B cell (primary cell): Measurements from ENCODE around the gene SLC24A1. TPM values are rescaled to one million over a fixed set of nuclear protein-coding genes. Genes with fewer than 3 reads are reported as not detected.

Experiments
- ATAC-seq: fragments of 200-7000 bp; cut with Tn5 transposase; one replicate; pipeline ENCODE4 v1.10.0; 2021; ENCODE audit warnings: low read depth, mild to moderate bottlenecking, moderate number of reproducible peaks, moderate library complexity
- CTCF ChIA-PET: fragments of 350-600 bp; sonication (Branson Sonifier 250); formaldehyde crosslinking; loops from one replicate; lab custom pipeline; 2021; ENCODE audit warnings: antibody characterized with exemption, inconsistent platforms; lab: Charles Lee
- POLR2A ChIA-PET: fragments of 350-600 bp; sonication (Branson Sonifier 250); formaldehyde crosslinking; loops from one replicate; lab custom pipeline; 2021; ENCODE audit warnings: antibody characterized with exemption; lab: Charles Lee
- DNase-seq: peaks from one replicate; pipeline ENCODE4 v3.0.0; 2013
- H2AFZ ChIP-seq: 2 replicates; pipeline ENCODE4 v1.6.1; 2012; ENCODE audit warnings: mild to moderate bottlenecking, low read depth, low read length; ENCODE audit not compliant: insufficient read depth, poor library complexity, severe bottlenecking
- H3K27ac ChIP-seq, 2 donors: 1 replicate in 1 of 2; 2 replicates in 1 of 2; pipeline ENCODE4 v1.5.1; 2012 to 2013; ENCODE audit warnings: low read length in 2 of 2, mild to moderate bottlenecking in 2 of 2, moderate library complexity in 1 of 2
- H3K27me3 ChIP-seq, 4 experiments: fragments of 200-600 bp in 1 of 4; sonication (generic) in 1 of 4; replicated peaks in 1 of 4; 1 replicate in 2 of 4; 2 replicates in 2 of 4; pipeline versions ENCODE4 v1.6.1 to v1.7.0; 2013 to 2016; ENCODE audit warnings: low read length in 3 of 4, mild to moderate bottlenecking in 2 of 4, mixed read lengths in 1 of 4, moderate library complexity in 1 of 4; ENCODE audit not compliant: insufficient read depth in 4 of 4, control insufficient read depth in 3 of 4; ENCODE audit errors: control extremely low read depth in 1 of 4
- H3K36me3 ChIP-seq, 2 experiments: replicated peaks in 1 of 2; 1 replicate in 1 of 2; 2 replicates in 1 of 2; pipeline versions ENCODE4 v1.6.1 to v1.7.1; 2013; ENCODE audit warnings: low read length in 1 of 2; ENCODE audit not compliant: insufficient read depth in 2 of 2, control insufficient read depth in 1 of 2; ENCODE audit errors: control extremely low read depth in 1 of 2, extremely low read depth in 1 of 2
- H3K4me1 ChIP-seq, 2 donors: fragments of 200-600 bp in 1 of 2; sonication (generic) in 1 of 2; 1 replicate in 1 of 2; 2 replicates in 1 of 2; pipeline versions ENCODE4 v1.5.1 to v1.6.1; 2013 to 2017; ENCODE audit warnings: low read length in 2 of 2; ENCODE audit not compliant: control insufficient read depth in 2 of 2, insufficient read depth in 2 of 2
- H3K4me2 ChIP-seq: replicated peaks from 2 replicates; pipeline ENCODE3; 2012; ENCODE audit warnings: mild to moderate bottlenecking, low read depth, low read length; ENCODE audit not compliant: poor library complexity, severe bottlenecking
- H3K4me3 ChIP-seq, 5 experiments: fragments of 200-600 bp in 1 of 5; sonication (generic) in 1 of 5; 1 replicate in 3 of 5; 2 replicates in 2 of 5; pipeline versions ENCODE4 v1.5.1 to v1.7.0; 2011 to 2016; ENCODE audit warnings: low read length in 4 of 5, mild to moderate bottlenecking in 4 of 5, low read depth in 2 of 5, control low read depth in 1 of 5, moderate library complexity in 1 of 5; ENCODE audit not compliant: insufficient read depth in 1 of 5; ENCODE audit errors: control extremely low read depth in 1 of 5, extremely low read depth in 1 of 5
- H3K79me2 ChIP-seq: fragments of 200-600 bp; sonication (generic); one replicate; pipeline ENCODE4 v1.6.0; 2016; ENCODE audit warnings: low read length; ENCODE audit not compliant: control insufficient read depth, insufficient read depth
- H3K9ac ChIP-seq: fragments of 200-600 bp; sonication (generic); 2 replicates; pipeline ENCODE4 v1.6.1; 2017; ENCODE audit warnings: mild to moderate bottlenecking, low read length, moderate library complexity
- H3K9me3 ChIP-seq, 3 donors: one replicate each; pipeline versions ENCODE4 v1.6.1 to v1.7.1; 2013; ENCODE audit warnings: low read length in 2 of 3; ENCODE audit not compliant: control insufficient read depth in 2 of 3, insufficient read depth in 1 of 3; ENCODE audit errors: control extremely low read depth in 1 of 3
- H4K20me1 ChIP-seq: 2 replicates; pipeline ENCODE4 v1.6.0; 2012; ENCODE audit warnings: mild to moderate bottlenecking, low read length; ENCODE audit not compliant: insufficient read depth, control insufficient read depth, poor library complexity, severe bottlenecking
- H3K27ac Mint-ChIP-seq: one replicate; pipeline ENCODE4 v1.8.0; 2021; ENCODE audit warnings: mixed read lengths
- H3K27me3 Mint-ChIP-seq: one replicate; pipeline ENCODE4 v1.8.0; 2021; ENCODE audit warnings: mixed read lengths
- H3K4me1 Mint-ChIP-seq: one replicate; pipeline ENCODE4 v1.8.0; 2021; ENCODE audit warnings: mixed read lengths
- H3K4me3 Mint-ChIP-seq: one replicate; pipeline ENCODE4 v1.8.0; 2021; ENCODE audit warnings: mixed read lengths
- H3K9me3 Mint-ChIP-seq: one replicate; pipeline ENCODE4 v1.8.0; 2022; ENCODE audit warnings: mixed read lengths; ENCODE audit not compliant: insufficient read depth
- EZH2 ChIP-seq: IDR thresholded peaks from 2 replicates; pipeline ENCODE4 v1.6.1; 2012; ENCODE audit warnings: borderline replicate concordance, low read depth, mild to moderate bottlenecking, moderate library complexity, low read length; ENCODE audit not compliant: insufficient read depth, poor library complexity, severe bottlenecking
- WGBS: methylation state at CpG from one replicate; pipeline ENCODE4 v1.1.5; 2013; ENCODE audit warnings: missing lambda C conversion rate; ENCODE audit not compliant: insufficient coverage; 5-methylcytosine and 5-hydroxymethylcytosine counted together
- intact Hi-C: fragments of 100-400 bp; cut with micrococcal nuclease; formaldehyde crosslinking; loops from one replicate; pipeline ENCODE4 v1.10.0; 2022
- polyA plus RNA-seq: library from polyadenylated mRNA; depleted of rRNA; stranded (reverse); fragments of >200 nt; gene quantifications from 2 replicates; pipeline ENCODE4 v1.2.3, GENCODE V29; 2012
- total RNA-seq, 2 donors: library from RNA; stranded (reverse); fragments of 120-200 nt in 1 of 2; gene quantifications; 1 replicate in 1 of 2; 2 replicates in 1 of 2; pipeline versions ENCODE4 v1.2.3 to v1.2.4, GENCODE V29; 2013 to 2022
- TF ChIP-seq, protein P1 (sequence below): fragments of 200-600 bp; IDR thresholded peaks from one replicate; pipeline ENCODE4 v1.8.0; 2022; ENCODE audit warnings: antibody characterized with exemption, mild to moderate bottlenecking

SLC24A1 gene
- total and polyA plus RNA-seq, 2 donors (not counting 1 experiment from before 2014, with no cell fraction given) = 1.7 to 6.7 TPM

DNA sequence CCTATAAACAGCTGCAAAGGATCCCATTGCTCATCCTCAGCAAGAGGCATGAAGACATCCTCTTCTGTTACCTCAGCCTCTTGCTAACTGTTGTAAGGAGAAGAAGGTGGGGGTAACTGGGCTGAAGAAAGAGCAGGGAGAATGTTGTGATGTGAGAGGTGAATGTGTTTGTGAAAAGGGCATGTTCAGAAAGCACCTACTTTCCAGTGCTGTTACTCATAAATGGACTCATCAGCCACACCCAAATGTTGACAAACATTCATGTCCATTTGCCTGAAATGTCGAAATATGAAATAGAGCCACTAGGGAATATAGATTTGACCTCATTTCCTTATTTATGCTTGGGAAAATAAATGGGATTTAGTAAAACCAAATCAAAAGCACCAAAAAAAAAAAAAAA is 12.6 kb downstream of the SLC24A1 start:
- peaks cover 22% of the 10 kb centered on the region for H3K4me1 Mint-ChIP-seq

DNA sequence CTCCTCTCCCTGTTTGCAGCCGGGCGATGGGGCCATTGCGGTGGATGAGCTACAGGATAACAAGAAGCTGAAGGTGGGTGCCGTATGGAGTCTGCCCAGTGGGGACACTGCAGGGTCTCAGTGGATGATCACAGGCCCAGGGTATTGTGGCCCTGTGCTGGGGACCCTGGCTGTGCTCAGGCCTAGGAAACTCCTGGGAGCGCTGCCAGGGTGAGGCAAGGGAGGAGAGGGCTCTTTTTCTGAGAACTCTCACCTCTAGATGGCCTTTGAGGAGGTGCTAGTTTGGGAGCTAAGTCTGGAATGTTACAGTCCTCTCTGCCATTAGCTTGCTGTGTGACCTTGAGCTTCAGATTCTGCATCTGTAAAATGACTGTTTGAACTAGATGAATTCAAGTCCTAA is 16.4 kb downstream of the SLC24A1 start:
- Mint-ChIP-seq H3K4me1 (peaks cover 10% of the 10 kb centered on the region), H3K9me3 (no peaks in the 10 kb centered on the region), H3K4me3 (no peak overlapping the region), H3K27me3 (no peaks in the 10 kb centered on the region), H3K27ac (no peak overlapping the region)
- ATAC-seq (no peak), DNase-seq (no peak)
- Histone ChIP-seq H3K27me3 (no peaks in the 10 kb centered on the region), H3K4me1 (peaks cover 0 to 10% of the 10 kb centered on the region in 2 donors), H3K9me3 (no peaks in the 10 kb centered on the region), H4K20me1 (no peaks in the 10 kb centered on the region), H3K79me2 (no peaks in the 10 kb centered on the region), H3K4me3 (no peak overlapping the region), H3K36me3 (no peaks in the 10 kb centered on the region), H3K4me2 (peak overlapping the region; percentile 31), H3K9ac (no peak overlapping the region), H2AFZ (no peak overlapping the region), H3K27ac (no peak overlapping the region)
- ChIA-PET POLR2A (no interaction called here), CTCF (interaction anchor here (0.6 to 5.5 kb wide), 30 partner anchors 8 to 650 kb away, joined by 3 to 42 read pairs (median 3); partner anchors contain the start of genes INTS14 and RAB11A)
- intact Hi-C loops = loop anchor here (1.0 to 2.0 kb wide), 2 partner anchors 219 to 649 kb away; no protein-coding TSS in a partner anchor
- WGBS = 98% methylated on average over 5 of the region's 5 CpGs
- TF ChIP-seq, protein P1, sequence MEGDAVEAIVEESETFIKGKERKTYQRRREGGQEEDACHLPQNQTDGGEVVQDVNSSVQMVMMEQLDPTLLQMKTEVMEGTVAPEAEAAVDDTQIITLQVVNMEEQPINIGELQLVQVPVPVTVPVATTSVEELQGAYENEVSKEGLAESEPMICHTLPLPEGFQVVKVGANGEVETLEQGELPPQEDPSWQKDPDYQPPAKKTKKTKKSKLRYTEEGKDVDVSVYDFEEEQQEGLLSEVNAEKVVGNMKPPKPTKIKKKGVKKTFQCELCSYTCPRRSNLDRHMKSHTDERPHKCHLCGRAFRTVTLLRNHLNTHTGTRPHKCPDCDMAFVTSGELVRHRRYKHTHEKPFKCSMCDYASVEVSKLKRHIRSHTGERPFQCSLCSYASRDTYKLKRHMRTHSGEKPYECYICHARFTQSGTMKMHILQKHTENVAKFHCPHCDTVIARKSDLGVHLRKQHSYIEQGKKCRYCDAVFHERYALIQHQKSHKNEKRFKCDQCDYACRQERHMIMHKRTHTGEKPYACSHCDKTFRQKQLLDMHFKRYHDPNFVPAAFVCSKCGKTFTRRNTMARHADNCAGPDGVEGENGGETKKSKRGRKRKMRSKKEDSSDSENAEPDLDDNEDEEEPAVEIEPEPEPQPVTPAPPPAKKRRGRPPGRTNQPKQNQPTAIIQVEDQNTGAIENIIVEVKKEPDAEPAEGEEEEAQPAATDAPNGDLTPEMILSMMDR = no peak
- no peak for TF ChIP-seq EZH2

More for the DNA sequence above, 12.6 kb downstream of the SLC24A1 start:
- Mint-ChIP-seq H3K27me3 (no peaks in the 10 kb centered on the region), H3K9me3 (no peaks in the 10 kb centered on the region), H3K4me3 (no peak overlapping the region), H3K27ac (no peak overlapping the region)
- no CpG with 5 or more reads among the region's 1 CpG for whole genome bisulfite sequencing
- ChIA-PET POLR2A (no interaction called here), CTCF (interaction anchor here (1.3 kb wide), 1 partner anchor 202 kb away, joined by 3 read pairs; no protein-coding TSS in a partner anchor)
- no peak overlapping the region for H3K9ac ChIP-seq
- no peaks in the 10 kb centered on the region for H3K36me3 ChIP-seq
- H3K4me2 ChIP-seq = no peak overlapping the region
- H3K79me2 ChIP-seq = no peaks in the 10 kb centered on the region
- DNase-seq (no peak), ATAC-seq (no peak)
- peaks cover 8 to 20% of the 10 kb centered on the region in 2 donors for H3K4me1 ChIP-seq
- peaks cover 0 to 2% (median 0%) of the 10 kb centered on the region in 3 donors for H3K9me3 ChIP-seq
- TF ChIP-seq, protein P1 = no peak
- no peak for TF ChIP-seq EZH2
- H3K27me3 ChIP-seq = no peaks in the 10 kb centered on the region
- no peaks in the 10 kb centered on the region for H4K20me1 ChIP-seq
- H2AFZ ChIP-seq = no peak overlapping the region
- intact Hi-C loops = no loop called here
- no peak overlapping the region for H3K4me3 ChIP-seq
- no peak overlapping the region for H3K27ac ChIP-seq
